ENCODE results near the gene APC2. TPM values are rescaled to one million over a fixed set of nuclear protein-coding genes. Genes with fewer than 3 reads are reported as not detected.

The APC2 gene
- total RNA-seq, 1 experiment from 2014 or later = 1.4 TPM

DNA sequence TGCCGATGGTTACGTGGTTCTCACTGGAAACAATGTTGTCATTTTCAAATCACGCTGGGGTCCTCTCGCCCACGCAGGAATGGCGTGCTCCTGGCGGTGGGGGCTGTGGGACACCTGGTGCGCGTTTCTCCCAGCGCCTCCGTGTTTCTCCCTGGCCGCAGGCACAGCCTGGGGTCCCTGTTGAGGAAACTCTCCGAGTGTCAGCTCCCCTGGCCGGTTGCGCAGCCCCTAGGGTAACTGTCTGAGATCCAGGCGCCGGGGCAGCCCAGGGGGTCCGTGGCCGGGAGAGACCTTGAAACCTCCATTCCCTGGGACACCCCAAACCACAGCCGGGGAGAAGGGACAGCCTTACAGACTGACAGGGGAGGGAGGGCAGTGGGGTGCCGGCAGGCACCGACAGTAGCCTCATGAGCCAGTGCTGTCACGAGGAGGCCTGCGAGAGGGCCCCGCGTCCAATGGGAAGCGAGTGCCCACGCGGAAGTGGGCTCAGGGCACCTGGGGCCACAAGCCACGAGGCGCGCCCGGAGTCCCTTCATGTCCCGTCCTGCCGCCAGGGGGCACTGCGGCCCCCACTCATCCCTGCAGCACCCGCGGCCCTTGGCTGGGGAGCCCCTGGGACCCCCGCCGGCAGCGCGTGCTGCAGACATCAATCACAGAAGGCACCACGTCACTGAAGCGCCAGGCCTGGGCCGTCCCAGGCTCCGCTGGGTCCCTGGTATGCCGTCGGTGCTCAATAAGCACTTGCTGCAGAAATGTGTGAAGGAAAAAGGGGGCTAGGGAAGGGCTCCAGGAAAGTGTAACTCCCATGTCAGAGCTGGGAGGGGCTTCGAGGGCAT is 53.4 kb downstream of the APC2 start (continued):
- TF ChIP-seq, protein P1, sequence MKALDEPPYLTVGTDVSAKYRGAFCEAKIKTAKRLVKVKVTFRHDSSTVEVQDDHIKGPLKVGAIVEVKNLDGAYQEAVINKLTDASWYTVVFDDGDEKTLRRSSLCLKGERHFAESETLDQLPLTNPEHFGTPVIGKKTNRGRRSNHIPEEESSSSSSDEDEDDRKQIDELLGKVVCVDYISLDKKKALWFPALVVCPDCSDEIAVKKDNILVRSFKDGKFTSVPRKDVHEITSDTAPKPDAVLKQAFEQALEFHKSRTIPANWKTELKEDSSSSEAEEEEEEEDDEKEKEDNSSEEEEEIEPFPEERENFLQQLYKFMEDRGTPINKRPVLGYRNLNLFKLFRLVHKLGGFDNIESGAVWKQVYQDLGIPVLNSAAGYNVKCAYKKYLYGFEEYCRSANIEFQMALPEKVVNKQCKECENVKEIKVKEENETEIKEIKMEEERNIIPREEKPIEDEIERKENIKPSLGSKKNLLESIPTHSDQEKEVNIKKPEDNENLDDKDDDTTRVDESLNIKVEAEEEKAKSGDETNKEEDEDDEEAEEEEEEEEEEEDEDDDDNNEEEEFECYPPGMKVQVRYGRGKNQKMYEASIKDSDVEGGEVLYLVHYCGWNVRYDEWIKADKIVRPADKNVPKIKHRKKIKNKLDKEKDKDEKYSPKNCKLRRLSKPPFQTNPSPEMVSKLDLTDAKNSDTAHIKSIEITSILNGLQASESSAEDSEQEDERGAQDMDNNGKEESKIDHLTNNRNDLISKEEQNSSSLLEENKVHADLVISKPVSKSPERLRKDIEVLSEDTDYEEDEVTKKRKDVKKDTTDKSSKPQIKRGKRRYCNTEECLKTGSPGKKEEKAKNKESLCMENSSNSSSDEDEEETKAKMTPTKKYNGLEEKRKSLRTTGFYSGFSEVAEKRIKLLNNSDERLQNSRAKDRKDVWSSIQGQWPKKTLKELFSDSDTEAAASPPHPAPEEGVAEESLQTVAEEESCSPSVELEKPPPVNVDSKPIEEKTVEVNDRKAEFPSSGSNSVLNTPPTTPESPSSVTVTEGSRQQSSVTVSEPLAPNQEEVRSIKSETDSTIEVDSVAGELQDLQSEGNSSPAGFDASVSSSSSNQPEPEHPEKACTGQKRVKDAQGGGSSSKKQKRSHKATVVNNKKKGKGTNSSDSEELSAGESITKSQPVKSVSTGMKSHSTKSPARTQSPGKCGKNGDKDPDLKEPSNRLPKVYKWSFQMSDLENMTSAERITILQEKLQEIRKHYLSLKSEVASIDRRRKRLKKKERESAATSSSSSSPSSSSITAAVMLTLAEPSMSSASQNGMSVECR (CRISPR knock-in tag; IDR thresholded peaks at IDR 0.05; ENCODE audit: borderline replicate concordance) = 0 out of 2 replicates have a peak, but pooled peaks have one; percentile 61
- TF ChIP-seq NR2C2 (CRISPR knock-in tag; IDR thresholded peaks at IDR 0.05) (0 out of 2 replicates have a peak, but pooled peaks have one; percentile 17), ZNF423 (CRISPR knock-in tag; IDR thresholded peaks at IDR 0.05) (0 out of 2 replicates have a peak, but pooled peaks have one; percentile 28), KAT7 (CRISPR knock-in tag; IDR thresholded peaks at IDR 0.05; ENCODE audit: borderline replicate concordance) (no peak), PRRX2 (CRISPR knock-in tag; IDR thresholded peaks at IDR 0.05) (no peak), ZNF396 (CRISPR knock-in tag; IDR thresholded peaks at IDR 0.05; ENCODE audit: borderline replicate concordance) (no peak), NFYB (CRISPR knock-in tag; conservative IDR thresholded peaks at IDR 0.05; ENCODE audit: low read depth) (no peak; the same call in none of the 2 replicates), TCF7 (CRISPR knock-in tag; IDR thresholded peaks at IDR 0.05; ENCODE audit: low read depth) (no peak), ZNF219 (CRISPR knock-in tag; IDR thresholded peaks at IDR 0.05; ENCODE audit: borderline replicate concordance) (0 out of 2 replicates have a peak, but pooled peaks have one; percentile 76), CREB1 (CRISPR knock-in tag; IDR thresholded peaks at IDR 0.05) (no peak), JAZF1 (CRISPR knock-in tag; IDR thresholded peaks at IDR 0.05) (no peak), IRF2 (CRISPR knock-in tag; IDR thresholded peaks at IDR 0.05; ENCODE audit: borderline replicate concordance, low read depth) (no peak), NFE2L1 (CRISPR knock-in tag; IDR thresholded peaks at IDR 0.05) (no peak)
- TF ChIP-seq, protein P2, sequence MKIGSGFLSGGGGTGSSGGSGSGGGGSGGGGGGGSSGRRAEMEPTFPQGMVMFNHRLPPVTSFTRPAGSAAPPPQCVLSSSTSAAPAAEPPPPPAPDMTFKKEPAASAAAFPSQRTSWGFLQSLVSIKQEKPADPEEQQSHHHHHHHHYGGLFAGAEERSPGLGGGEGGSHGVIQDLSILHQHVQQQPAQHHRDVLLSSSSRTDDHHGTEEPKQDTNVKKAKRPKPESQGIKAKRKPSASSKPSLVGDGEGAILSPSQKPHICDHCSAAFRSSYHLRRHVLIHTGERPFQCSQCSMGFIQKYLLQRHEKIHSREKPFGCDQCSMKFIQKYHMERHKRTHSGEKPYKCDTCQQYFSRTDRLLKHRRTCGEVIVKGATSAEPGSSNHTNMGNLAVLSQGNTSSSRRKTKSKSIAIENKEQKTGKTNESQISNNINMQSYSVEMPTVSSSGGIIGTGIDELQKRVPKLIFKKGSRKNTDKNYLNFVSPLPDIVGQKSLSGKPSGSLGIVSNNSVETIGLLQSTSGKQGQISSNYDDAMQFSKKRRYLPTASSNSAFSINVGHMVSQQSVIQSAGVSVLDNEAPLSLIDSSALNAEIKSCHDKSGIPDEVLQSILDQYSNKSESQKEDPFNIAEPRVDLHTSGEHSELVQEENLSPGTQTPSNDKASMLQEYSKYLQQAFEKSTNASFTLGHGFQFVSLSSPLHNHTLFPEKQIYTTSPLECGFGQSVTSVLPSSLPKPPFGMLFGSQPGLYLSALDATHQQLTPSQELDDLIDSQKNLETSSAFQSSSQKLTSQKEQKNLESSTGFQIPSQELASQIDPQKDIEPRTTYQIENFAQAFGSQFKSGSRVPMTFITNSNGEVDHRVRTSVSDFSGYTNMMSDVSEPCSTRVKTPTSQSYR (CRISPR knock-in tag; IDR thresholded peaks at IDR 0.05) = no peak
- TF ChIP-seq, protein P3, sequence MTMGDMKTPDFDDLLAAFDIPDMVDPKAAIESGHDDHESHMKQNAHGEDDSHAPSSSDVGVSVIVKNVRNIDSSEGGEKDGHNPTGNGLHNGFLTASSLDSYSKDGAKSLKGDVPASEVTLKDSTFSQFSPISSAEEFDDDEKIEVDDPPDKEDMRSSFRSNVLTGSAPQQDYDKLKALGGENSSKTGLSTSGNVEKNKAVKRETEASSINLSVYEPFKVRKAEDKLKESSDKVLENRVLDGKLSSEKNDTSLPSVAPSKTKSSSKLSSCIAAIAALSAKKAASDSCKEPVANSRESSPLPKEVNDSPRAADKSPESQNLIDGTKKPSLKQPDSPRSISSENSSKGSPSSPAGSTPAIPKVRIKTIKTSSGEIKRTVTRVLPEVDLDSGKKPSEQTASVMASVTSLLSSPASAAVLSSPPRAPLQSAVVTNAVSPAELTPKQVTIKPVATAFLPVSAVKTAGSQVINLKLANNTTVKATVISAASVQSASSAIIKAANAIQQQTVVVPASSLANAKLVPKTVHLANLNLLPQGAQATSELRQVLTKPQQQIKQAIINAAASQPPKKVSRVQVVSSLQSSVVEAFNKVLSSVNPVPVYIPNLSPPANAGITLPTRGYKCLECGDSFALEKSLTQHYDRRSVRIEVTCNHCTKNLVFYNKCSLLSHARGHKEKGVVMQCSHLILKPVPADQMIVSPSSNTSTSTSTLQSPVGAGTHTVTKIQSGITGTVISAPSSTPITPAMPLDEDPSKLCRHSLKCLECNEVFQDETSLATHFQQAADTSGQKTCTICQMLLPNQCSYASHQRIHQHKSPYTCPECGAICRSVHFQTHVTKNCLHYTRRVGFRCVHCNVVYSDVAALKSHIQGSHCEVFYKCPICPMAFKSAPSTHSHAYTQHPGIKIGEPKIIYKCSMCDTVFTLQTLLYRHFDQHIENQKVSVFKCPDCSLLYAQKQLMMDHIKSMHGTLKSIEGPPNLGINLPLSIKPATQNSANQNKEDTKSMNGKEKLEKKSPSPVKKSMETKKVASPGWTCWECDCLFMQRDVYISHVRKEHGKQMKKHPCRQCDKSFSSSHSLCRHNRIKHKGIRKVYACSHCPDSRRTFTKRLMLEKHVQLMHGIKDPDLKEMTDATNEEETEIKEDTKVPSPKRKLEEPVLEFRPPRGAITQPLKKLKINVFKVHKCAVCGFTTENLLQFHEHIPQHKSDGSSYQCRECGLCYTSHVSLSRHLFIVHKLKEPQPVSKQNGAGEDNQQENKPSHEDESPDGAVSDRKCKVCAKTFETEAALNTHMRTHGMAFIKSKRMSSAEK (CRISPR knock-in tag; IDR thresholded peaks at IDR 0.05; ENCODE audit: borderline replicate concordance) = no peak
- TF ChIP-seq, protein P4, sequence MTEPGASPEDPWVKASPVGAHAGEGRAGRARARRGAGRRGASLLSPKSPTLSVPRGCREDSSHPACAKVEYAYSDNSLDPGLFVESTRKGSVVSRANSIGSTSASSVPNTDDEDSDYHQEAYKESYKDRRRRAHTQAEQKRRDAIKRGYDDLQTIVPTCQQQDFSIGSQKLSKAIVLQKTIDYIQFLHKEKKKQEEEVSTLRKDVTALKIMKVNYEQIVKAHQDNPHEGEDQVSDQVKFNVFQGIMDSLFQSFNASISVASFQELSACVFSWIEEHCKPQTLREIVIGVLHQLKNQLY (CRISPR knock-in tag; IDR thresholded peaks at IDR 0.05) = no peak
- TF ChIP-seq, protein P5, sequence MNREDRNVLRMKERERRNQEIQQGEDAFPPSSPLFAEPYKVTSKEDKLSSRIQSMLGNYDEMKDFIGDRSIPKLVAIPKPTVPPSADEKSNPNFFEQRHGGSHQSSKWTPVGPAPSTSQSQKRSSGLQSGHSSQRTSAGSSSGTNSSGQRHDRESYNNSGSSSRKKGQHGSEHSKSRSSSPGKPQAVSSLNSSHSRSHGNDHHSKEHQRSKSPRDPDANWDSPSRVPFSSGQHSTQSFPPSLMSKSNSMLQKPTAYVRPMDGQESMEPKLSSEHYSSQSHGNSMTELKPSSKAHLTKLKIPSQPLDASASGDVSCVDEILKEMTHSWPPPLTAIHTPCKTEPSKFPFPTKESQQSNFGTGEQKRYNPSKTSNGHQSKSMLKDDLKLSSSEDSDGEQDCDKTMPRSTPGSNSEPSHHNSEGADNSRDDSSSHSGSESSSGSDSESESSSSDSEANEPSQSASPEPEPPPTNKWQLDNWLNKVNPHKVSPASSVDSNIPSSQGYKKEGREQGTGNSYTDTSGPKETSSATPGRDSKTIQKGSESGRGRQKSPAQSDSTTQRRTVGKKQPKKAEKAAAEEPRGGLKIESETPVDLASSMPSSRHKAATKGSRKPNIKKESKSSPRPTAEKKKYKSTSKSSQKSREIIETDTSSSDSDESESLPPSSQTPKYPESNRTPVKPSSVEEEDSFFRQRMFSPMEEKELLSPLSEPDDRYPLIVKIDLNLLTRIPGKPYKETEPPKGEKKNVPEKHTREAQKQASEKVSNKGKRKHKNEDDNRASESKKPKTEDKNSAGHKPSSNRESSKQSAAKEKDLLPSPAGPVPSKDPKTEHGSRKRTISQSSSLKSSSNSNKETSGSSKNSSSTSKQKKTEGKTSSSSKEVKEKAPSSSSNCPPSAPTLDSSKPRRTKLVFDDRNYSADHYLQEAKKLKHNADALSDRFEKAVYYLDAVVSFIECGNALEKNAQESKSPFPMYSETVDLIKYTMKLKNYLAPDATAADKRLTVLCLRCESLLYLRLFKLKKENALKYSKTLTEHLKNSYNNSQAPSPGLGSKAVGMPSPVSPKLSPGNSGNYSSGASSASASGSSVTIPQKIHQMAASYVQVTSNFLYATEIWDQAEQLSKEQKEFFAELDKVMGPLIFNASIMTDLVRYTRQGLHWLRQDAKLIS (CRISPR knock-in tag; IDR thresholded peaks at IDR 0.05; ENCODE audit: borderline replicate concordance) = no peak
- TF ChIP-seq, protein P6, sequence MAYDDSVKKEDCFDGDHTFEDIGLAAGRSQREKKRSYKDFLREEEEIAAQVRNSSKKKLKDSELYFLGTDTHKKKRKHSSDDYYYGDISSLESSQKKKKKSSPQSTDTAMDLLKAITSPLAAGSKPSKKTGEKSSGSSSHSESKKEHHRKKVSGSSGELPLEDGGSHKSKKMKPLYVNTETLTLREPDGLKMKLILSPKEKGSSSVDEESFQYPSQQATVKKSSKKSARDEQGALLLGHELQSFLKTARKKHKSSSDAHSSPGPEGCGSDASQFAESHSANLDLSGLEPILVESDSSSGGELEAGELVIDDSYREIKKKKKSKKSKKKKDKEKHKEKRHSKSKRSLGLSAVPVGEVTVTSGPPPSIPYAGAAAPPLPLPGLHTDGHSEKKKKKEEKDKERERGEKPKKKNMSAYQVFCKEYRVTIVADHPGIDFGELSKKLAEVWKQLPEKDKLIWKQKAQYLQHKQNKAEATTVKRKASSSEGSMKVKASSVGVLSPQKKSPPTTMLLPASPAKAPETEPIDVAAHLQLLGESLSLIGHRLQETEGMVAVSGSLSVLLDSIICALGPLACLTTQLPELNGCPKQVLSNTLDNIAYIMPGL (CRISPR knock-in tag; IDR thresholded peaks at IDR 0.05) = 0 out of 2 replicates have a peak, but pooled peaks have one; percentile 66

All from WTC11 (cell line).